NCI-H2029 (cell line): ENCODE results near the gene NAA25.

ENCODE experiments used
- DNase-seq: peaks from one replicate; lab custom pipeline; 2025; lab: John Stamatoyannopoulos, UW

NAA25 gene

GRCh38 chr12:112108202-112109079 lies at the start of gene NAA25:
Gene NAA25 (minus strand): TSS chr12:112108783. CDS start chr12:112108773, 10 bp downstream.
- DNase-seq, result peak; percentile 77

- DNase-seq, result no peak
Measured at GRCh38 chr12:112153893-112154219, 45.3 kb upstream of the NAA25 start.

GRCh38 chr12:112153181-112153892 lies 44.8 kb upstream of the NAA25 start:
- DNase-seq, result no peak

- DNase-seq, result no peak
Measured at GRCh38 chr12:112151766-112152541, 43.4 kb upstream of the NAA25 start.

- DNase-seq, result no peak
Measured at GRCh38 chr12:112149596-112149995, 41.0 kb upstream of the NAA25 start.

- DNase-seq, result peak; percentile 7
Measured at GRCh38 chr12:112148031-112148513, 39.5 kb upstream of the NAA25 start.

GRCh38 chr12:112146123-112146522 lies 37.5 kb upstream of the NAA25 start:
- no peak for DNase-seq

GRCh38 chr12:112140728-112141127 lies 32.1 kb upstream of the NAA25 start:
- no peak for DNase-seq

GRCh38 chr12:112134731-112135130 lies 26.1 kb upstream of the NAA25 start:
- DNase-seq, result no peak

- no peak for DNase-seq
Measured at GRCh38 chr12:112133418-112133817, 24.8 kb upstream of the NAA25 start.

- no peak for DNase-seq
Measured at GRCh38 chr12:112131686-112132085, 23.1 kb upstream of the NAA25 start.

GRCh38 chr12:112130441-112130998 lies 21.9 kb upstream of the NAA25 start:
- DNase-seq, result no peak

GRCh38 chr12:112126911-112127310 lies 18.3 kb upstream of the NAA25 start:
- DNase-seq, result no peak

GRCh38 chr12:112126000-112126438 lies 17.4 kb upstream of the NAA25 start:
- DNase-seq, result no peak

- DNase-seq, result peak; percentile 97
Measured at GRCh38 chr12:112125250-112125999, 16.8 kb upstream of the NAA25 start, which contains the start of gene TRAFD1. Gene TRAFD1 (plus strand): TSS chr12:112125560. CDS start chr12:112130523, 4,963 bp downstream.

- no peak for DNase-seq
Measured at GRCh38 chr12:112124918-112125249, 16.3 kb upstream of the NAA25 start.

GRCh38 chr12:112122823-112123690 lies 14.5 kb upstream of the NAA25 start:
- DNase-seq, result peak; percentile 10

- DNase-seq, result peak; percentile 19
Measured at GRCh38 chr12:112121780-112122565, 13.4 kb upstream of the NAA25 start.

- DNase-seq, result no peak
Measured at GRCh38 chr12:112117685-112118084, 9.1 kb upstream of the NAA25 start.
